ENCODE measurements around the gene BNC2. TPM values are rescaled to one million over a fixed set of nuclear protein-coding genes. Genes with fewer than 3 reads are reported as not detected.

Gene BNC2
- total RNA-seq, 1 experiment from 2014 or later, result 43.6 TPM

GRCh38 chr9:16377311-16377710, 493.2 kb downstream of the BNC2 start:
- H2BK120ac ChIP-seq (ENCODE audit: low read depth, low read length, poor library complexity, severe bottlenecking), result no peak overlapping the region
- no peak overlapping the region for H3K27ac ChIP-seq (ENCODE audit: insufficient read length, low read depth, low read length)
- no peak for TF ChIP-seq CTCF (conservative IDR thresholded peaks at IDR 0.05)
- no peak overlapping the region for H3K9ac ChIP-seq (ENCODE audit: extremely low read depth, insufficient read length, low read length)
- no peaks in the 10 kb centered on the region for H3K9me3 ChIP-seq (ENCODE audit: control insufficient read depth, low read depth, low read length)
- no peak for DNase-seq
- H4K91ac ChIP-seq (ENCODE audit: insufficient read length, low read depth, low read length), result no peak overlapping the region
- H2BK5ac ChIP-seq (ENCODE audit: insufficient read length, low read length), result no peak overlapping the region
- H2AK5ac ChIP-seq (ENCODE audit: insufficient read length, low read length), result no peak overlapping the region
- no peak overlapping the region for H3K4me2 ChIP-seq (ENCODE audit: insufficient read depth, insufficient read length, low read length)
- H3K23me2 ChIP-seq (ENCODE audit: insufficient read length, low read depth, low read length, poor library complexity, severe bottlenecking), result no peaks in the 10 kb centered on the region
- no CpG with 5 or more reads among the region's 4 CpGs for WGBS (ENCODE audit: extremely low coverage, insufficient read length, low lambda C conversion rate)
- no peak overlapping the region for H2BK12ac ChIP-seq (ENCODE audit: insufficient read length, low read depth, low read length)
- no peak overlapping the region for H3K4me3 Mint-ChIP-seq
- no peak overlapping the region for H2AFZ ChIP-seq (ENCODE audit: low read length)
- no peaks in the 10 kb centered on the region for H3K79me1 ChIP-seq (ENCODE audit: insufficient read depth, low read depth, low read length, poor library complexity, severe bottlenecking)
- no peaks in the 10 kb centered on the region for H4K20me1 ChIP-seq (ENCODE audit: control insufficient read depth, insufficient read depth, insufficient read length)
- H2BK15ac ChIP-seq (ENCODE audit: low read depth, low read length), result no peak overlapping the region
- H3K18ac ChIP-seq (ENCODE audit: insufficient read length, low read depth, low read length), result no peak overlapping the region
- no peak overlapping the region for H3K27ac Mint-ChIP-seq
- no peak overlapping the region for H3K23ac ChIP-seq (ENCODE audit: insufficient read length, low read depth, low read length)
- no peaks in the 10 kb centered on the region for H3K36me3 Mint-ChIP-seq (ENCODE audit: insufficient read depth in 1 of 3, low read depth in 3 of 3)
- no peak overlapping the region for H3K14ac ChIP-seq (ENCODE audit: insufficient read depth, low read length)
- no peak overlapping the region for H4K5ac ChIP-seq (ENCODE audit: insufficient read length, low read depth, low read length)
- H3K4me1 ChIP-seq (ENCODE audit: insufficient read depth, low read length), result no peaks in the 10 kb centered on the region
- H3K79me2 ChIP-seq (ENCODE audit: insufficient read depth, low read length), result no peaks in the 10 kb centered on the region
- no peaks in the 10 kb centered on the region; the same call in 1 of the 2 replicates for H3K27me3 Mint-ChIP-seq (ENCODE audit: low read depth)
- H4K8ac ChIP-seq (replicated peaks; ENCODE audit: insufficient read length, low read depth, low read length), result no peak overlapping the region
- H3K4me1 Mint-ChIP-seq, result peaks cover 6% of the 10 kb centered on the region in 2 experiments; a peak in 3 of 4 replicates
- H3K4ac ChIP-seq (ENCODE audit: low read depth, low read length), result no peak overlapping the region
- H3T11ph ChIP-seq (ENCODE audit: low read length), result no peak overlapping the region
- H3K9me3 Mint-ChIP-seq, result no peaks in the 10 kb centered on the region; a peak in 1 of 5 replicates
- no peak overlapping the region for H2BK20ac ChIP-seq (ENCODE audit: low read depth, low read length, poor library complexity, severe bottlenecking)
- no peaks in the 10 kb centered on the region for H3K27me3 ChIP-seq (ENCODE audit: insufficient read depth, low read length)
- no peak overlapping the region for H3K56ac ChIP-seq (ENCODE audit: insufficient read length, low read depth, low read length)

Measured in H9 (cell line).